GM10266 (cell line): ENCODE data around the gene KYNU.
"Not testable (repeated sequence)": the region's sequence is repeated elsewhere in the genome, so short reads cannot be mapped to it uniquely, and the experiment has no call there.

ENCODE experiments used
- DNase-seq: peaks from one replicate; pipeline ENCODE4 v3.0.0; 2012; ENCODE audit errors: extremely low spot score
- TF ChIP-seq, protein P1 (sequence below): IDR thresholded peaks from 2 replicates; pipeline ENCODE4 v1.5.1; 2012; ENCODE audit warnings: mild to moderate bottlenecking, low read depth; ENCODE audit not compliant: control insufficient read depth, insufficient read depth; ENCODE audit errors: missing control alignments

The KYNU gene

DNA sequence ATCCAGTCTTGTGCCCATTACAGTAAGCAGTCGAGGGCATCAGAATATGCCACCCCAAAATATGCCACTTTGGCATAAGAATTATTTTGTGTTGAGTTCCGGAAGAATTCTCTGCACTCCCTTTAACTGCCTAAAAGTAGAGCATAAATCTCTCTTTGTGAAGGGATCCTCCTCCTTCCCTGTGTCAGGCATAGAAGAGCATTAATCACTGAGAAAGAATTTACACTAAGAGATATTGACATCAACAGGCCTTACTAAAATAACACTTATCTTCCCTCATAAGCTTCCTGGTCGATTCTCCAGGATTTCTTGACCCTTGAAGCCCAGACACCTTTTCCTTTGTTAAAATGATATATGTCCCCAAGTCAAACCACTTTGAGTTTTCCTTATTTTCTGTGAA lies 27.6 kb upstream of the KYNU start:
- TF ChIP-seq, protein P1, sequence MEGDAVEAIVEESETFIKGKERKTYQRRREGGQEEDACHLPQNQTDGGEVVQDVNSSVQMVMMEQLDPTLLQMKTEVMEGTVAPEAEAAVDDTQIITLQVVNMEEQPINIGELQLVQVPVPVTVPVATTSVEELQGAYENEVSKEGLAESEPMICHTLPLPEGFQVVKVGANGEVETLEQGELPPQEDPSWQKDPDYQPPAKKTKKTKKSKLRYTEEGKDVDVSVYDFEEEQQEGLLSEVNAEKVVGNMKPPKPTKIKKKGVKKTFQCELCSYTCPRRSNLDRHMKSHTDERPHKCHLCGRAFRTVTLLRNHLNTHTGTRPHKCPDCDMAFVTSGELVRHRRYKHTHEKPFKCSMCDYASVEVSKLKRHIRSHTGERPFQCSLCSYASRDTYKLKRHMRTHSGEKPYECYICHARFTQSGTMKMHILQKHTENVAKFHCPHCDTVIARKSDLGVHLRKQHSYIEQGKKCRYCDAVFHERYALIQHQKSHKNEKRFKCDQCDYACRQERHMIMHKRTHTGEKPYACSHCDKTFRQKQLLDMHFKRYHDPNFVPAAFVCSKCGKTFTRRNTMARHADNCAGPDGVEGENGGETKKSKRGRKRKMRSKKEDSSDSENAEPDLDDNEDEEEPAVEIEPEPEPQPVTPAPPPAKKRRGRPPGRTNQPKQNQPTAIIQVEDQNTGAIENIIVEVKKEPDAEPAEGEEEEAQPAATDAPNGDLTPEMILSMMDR, result no peak
- no peak for DNase-seq

- TF ChIP-seq, protein P1, result no peak
- no peak for DNase-seq
These were observed 23.6 kb upstream of the KYNU start for GRCh38 chr2:142853912-142854311.

- DNase-seq, result no peak
- TF ChIP-seq, protein P1, result no peak
These were observed 20.0 kb upstream of the KYNU start for GRCh38 chr2:142857256-142858164.

DNA sequence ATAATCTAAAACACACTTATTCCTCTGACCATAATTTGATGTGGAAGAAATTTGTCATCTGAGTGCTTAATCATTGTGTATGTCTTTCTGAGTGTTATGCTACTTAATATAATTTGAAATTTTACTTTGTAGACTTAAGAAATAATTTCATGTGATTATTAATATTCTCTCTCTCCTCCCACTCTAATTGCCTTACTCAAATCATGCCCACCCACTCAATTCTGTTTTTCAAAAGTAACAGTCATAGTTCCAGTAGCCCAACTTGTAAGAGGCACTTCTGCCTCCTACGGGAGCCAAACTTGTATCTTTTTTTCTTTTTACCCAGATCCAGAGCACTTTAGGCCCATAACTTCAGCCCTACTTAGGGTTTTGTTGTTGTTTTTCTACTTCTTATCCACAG lies 18.5 kb upstream of the KYNU start:
- TF ChIP-seq, protein P1, result no peak
- no peak for DNase-seq

GRCh38 chr2:142862299-142862698 lies 15.2 kb upstream of the KYNU start:
- no peak for DNase-seq
- TF ChIP-seq, protein P1, result no peak

DNA sequence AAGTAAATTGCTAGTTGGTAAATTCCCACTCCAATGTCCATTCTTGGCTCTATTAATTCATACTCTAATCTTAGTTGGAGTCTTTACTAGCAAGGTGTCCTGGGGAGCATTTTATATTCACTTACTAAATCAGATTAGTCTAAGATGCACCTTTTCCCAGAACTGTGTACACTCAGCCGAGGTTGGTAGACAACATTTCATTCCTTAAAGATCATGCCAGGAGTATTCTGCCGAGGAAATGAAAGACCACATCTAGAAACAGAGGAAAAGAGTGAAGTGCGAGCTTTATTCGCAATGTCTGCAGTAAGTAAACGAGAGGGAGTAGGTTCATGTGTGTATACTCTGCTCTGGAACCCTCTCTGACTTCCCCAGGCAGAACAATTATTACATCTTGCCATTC lies 14.6 kb upstream of the KYNU start:
- no peak for DNase-seq
- TF ChIP-seq, protein P1, result no peak

- TF ChIP-seq, protein P1, result no peak
- DNase-seq, result no peak
These were observed 13.9 kb upstream of the KYNU start for GRCh38 chr2:142863485-142863961.

DNA sequence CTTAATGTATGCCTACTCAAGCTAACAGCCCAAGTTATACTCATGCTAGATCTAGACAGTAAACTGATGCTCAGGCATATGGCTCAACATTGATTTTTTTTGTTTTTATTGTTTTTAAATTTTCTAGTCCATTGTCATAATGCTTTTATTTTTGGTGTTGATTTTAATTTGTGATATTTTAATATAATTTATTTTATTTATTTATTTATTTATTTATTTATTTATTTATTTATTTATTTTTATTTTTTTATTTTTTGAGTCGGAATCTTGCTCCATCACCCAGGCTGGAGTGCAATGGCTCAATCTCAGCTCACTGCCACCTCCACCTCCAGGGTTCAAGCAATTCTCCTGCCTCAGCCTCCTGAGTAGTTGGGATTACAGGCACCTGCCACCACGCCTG lies 12.9 kb upstream of the KYNU start:
- not testable (repeated sequence) for DNase-seq
